Measurements from ENCODE around the gene FNTB.

GRCh38 chr14:65011538-65011937 is 24.8 kb downstream of the FNTB start:
- no peak for TF ChIP-seq CTCF (conservative IDR thresholded peaks at IDR 0.05 in 1 of 2, IDR thresholded peaks at IDR 0.05 in 1 of 2; ENCODE audit: extremely low read depth in 1 of 2, insufficient read depth in 1 of 2, low read depth in 1 of 2, low read length in 2 of 2)
- TF ChIP-seq EZH2 (IDR thresholded peaks at IDR 0.05; ENCODE audit: borderline replicate concordance, low read length) = no peak

Measured in mammary epithelial cell (primary cell).